Hepatocyte (in vitro differentiated cells): Measurements from ENCODE around the gene KIFC3.

Experiments used
- EZH2 ChIP-seq: fragments of 200-600 bp; sonication (generic); IDR thresholded peaks from 2 replicates; pipeline ENCODE4 v1.6.1; 2016; ENCODE audit warnings: antibody characterized with exemption, mild to moderate bottlenecking, borderline replicate concordance
- TF ChIP-seq, protein P1 (sequence below): fragments of 200-600 bp; sonication (generic); IDR thresholded peaks from 2 replicates; pipeline ENCODE4 v1.5.1; 2016; ENCODE audit warnings: antibody characterized with exemption, mild to moderate bottlenecking; ENCODE audit not compliant: poor library complexity

DNA sequence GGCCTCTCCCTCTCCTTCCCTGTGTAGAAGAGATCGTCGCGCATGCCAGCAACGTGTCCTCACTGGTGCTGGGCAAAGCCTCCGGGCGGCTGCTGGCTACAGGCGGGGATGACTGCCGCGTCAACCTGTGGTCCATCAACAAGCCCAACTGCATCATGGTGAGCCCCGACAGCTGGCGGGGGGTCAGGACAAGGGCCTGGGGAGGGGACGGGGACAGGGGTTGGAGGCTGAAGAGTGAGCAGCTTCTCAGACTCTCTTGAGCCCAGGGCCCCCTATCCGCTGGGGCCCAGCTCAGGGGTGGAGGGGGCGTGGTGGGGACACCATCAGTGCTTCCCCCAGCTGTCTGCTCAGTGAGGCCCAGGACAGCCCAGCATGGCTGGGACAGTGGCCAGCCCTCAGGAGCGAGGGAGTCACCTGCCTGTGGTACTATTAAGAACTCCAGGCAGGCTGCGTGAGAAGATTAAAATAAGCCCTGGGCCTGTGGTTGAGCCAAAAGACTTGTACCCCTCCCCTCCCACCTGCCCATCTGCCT is 60.6 kb downstream of the KIFC3 start:
- TF ChIP-seq, protein P1, sequence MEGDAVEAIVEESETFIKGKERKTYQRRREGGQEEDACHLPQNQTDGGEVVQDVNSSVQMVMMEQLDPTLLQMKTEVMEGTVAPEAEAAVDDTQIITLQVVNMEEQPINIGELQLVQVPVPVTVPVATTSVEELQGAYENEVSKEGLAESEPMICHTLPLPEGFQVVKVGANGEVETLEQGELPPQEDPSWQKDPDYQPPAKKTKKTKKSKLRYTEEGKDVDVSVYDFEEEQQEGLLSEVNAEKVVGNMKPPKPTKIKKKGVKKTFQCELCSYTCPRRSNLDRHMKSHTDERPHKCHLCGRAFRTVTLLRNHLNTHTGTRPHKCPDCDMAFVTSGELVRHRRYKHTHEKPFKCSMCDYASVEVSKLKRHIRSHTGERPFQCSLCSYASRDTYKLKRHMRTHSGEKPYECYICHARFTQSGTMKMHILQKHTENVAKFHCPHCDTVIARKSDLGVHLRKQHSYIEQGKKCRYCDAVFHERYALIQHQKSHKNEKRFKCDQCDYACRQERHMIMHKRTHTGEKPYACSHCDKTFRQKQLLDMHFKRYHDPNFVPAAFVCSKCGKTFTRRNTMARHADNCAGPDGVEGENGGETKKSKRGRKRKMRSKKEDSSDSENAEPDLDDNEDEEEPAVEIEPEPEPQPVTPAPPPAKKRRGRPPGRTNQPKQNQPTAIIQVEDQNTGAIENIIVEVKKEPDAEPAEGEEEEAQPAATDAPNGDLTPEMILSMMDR: no peak
- no peak for TF ChIP-seq EZH2
